AG04450 (cell line): ENCODE data around the gene ATRX. TPM values are rescaled to one million over a fixed set of nuclear protein-coding genes. Genes with fewer than 3 reads are reported as not detected.
"Not testable (repeated sequence)": the region's sequence is repeated elsewhere in the genome, so short reads cannot be mapped to it uniquely, and the experiment has no call there.

Experiments
- CTCF ChIA-PET: fragments of 300-600, 350-600 bp; formaldehyde crosslinking; extraction: SDS; loops from one replicate; lab custom pipeline; 2022; ENCODE audit warnings: antibody characterized with exemption, inconsistent platforms; lab: Charles Lee
- POLR2A ChIA-PET: fragments of 350-600 bp; formaldehyde crosslinking; extraction: SDS; loops from one replicate; lab custom pipeline; 2021; ENCODE audit warnings: antibody characterized with exemption, inconsistent platforms; lab: Yijun Ruan, JAX
- DNase-seq: peaks from one replicate; pipeline ENCODE4 v3.0.0-alpha.2; 2011; ENCODE audit warnings: low read depth, low spot score
- H3K27ac ChIP-seq: one replicate; pipeline ENCODE4 v1.5.1; 2012; ENCODE audit warnings: low read depth, low read length, control low read depth
- H3K27me3 ChIP-seq: one replicate; pipeline ENCODE4 v1.6.0; 2012; ENCODE audit warnings: low read length; ENCODE audit not compliant: control insufficient read depth, insufficient read depth
- H3K4me3 ChIP-seq: 2 replicates; pipeline ENCODE4 v1.5.1; 2011; ENCODE audit warnings: mild to moderate bottlenecking, low read depth, low read length, control low read depth
- H3K9me3 ChIP-seq: 2 replicates; pipeline ENCODE4 v1.5.1; 2012; ENCODE audit warnings: low read length; ENCODE audit not compliant: control insufficient read depth, insufficient read depth
- CTCF ChIP-seq: IDR thresholded peaks from 2 replicates; pipeline ENCODE4 v1.5.1; 2011; ENCODE audit warnings: low read depth, low read length, control low read depth, inconsistent platforms
- polyA plus RNA-seq: library from polyadenylated mRNA; depleted of rRNA; stranded (reverse); fragments of >200 nt; gene quantifications from 2 replicates; pipeline ENCODE4 v1.2.3, GENCODE V29; 2011

The ATRX gene
- polyA plus RNA-seq, 1 experiment, result 76.3 TPM

- CTCF ChIA-PET, result no interaction called here
- Histone ChIP-seq H3K4me3 (no peak overlapping the region), H3K9me3 (no peaks in the 10 kb centered on the region), H3K27ac (no peak overlapping the region), H3K27me3 (no peaks in the 10 kb centered on the region)
- TF ChIP-seq CTCF, result no peak
- no peak for DNase-seq
- POLR2A ChIA-PET, result no interaction called here
Measured at GRCh38 chrX:77622233-77622632, 163.8 kb downstream of the ATRX start.

GRCh38 chrX:77621453-77621852 lies 164.6 kb downstream of the ATRX start:
- CTCF ChIA-PET, result interaction anchor here (0.6 kb wide), 1 partner anchor 9 kb away, joined by 3 read pairs; no protein-coding TSS in a partner anchor
- POLR2A ChIA-PET, H3K9me3 ChIP-seq, DNase-seq, H3K4me3 ChIP-seq, H3K27me3 ChIP-seq, H3K27ac ChIP-seq: not testable (repeated sequence)

- DNase-seq, result no peak
- Histone ChIP-seq H3K27ac (no peak overlapping the region), H3K4me3 (no peak overlapping the region), H3K27me3 (no peaks in the 10 kb centered on the region), H3K9me3 (no peaks in the 10 kb centered on the region)
- POLR2A ChIA-PET, result no interaction called here
- CTCF ChIA-PET, result no interaction called here
- no peak for TF ChIP-seq CTCF
Measured at GRCh38 chrX:77617206-77617605, 168.8 kb downstream of the ATRX start.

DNA sequence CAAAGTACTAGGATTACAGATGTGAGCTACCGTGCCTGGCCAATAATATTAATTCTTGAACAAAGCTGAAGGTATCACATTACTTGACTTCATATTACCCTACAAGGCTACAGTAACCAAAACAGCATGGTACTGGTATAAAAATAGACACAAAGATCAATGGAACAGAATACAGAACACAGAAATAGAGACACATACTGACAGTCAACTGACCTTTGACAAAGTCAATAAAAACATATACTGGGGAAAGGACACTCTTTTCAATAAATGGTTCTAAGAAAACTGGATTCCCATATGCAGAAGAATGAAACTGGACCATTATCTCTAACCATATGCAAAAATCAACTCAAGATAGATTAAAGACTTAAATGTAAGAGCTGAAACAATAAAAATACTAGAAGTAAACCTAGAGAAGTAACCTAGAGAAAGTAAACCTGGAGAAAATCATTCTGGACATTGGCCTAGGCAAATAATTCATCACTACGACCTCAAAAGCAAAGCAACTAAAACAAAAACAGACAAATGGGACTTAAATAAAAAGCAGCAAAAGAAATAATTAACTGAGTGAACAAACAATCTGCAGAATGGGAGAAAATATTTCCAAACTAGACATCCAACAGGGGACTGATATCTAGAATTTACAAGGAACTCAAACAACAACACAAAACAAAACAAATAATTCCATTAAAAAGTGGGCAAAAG lies 182.2 kb downstream of the ATRX start:
- no peak for DNase-seq
- no peak overlapping the region for H3K27ac ChIP-seq
- no peaks in the 10 kb centered on the region for H3K9me3 ChIP-seq
- no peaks in the 10 kb centered on the region for H3K27me3 ChIP-seq
- H3K4me3 ChIP-seq, result no peak overlapping the region
- ChIA-PET POLR2A (no interaction called here), CTCF (no interaction called here)
- no peak for TF ChIP-seq CTCF

DNA sequence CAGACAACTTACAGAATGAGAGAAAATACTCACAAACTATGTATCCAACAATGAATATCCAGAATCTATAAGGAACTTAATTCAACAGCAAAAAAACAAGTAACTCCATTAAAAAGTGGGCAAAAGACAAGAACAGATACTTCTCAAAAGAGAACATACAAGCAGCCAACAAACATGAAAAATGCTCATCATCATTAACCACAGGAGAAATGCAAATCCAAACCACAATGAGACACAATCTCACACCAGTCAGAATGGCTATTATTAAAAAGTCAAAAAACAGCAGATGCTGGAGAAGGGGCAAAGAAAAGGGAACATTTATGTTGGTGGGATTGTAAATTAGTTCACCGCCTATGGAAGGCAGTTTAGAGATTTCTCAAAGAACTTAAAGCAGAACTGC lies 188.5 kb downstream of the ATRX start:
- Histone ChIP-seq H3K9me3 (no peaks in the 10 kb centered on the region), H3K27me3 (no peaks in the 10 kb centered on the region), H3K4me3 (no peak overlapping the region), H3K27ac (no peak overlapping the region)
- no peak for DNase-seq
- no peak for TF ChIP-seq CTCF
- ChIA-PET POLR2A (no interaction called here), CTCF (interaction anchor here (0.9 kb wide), 1 partner anchor 301 kb away, joined by 3 read pairs; the partner anchor contains the start of gene COX7B)
